HG03066 (cell line): ENCODE results near the gene ASNSD1.
A peak's percentile ranks its signal among the peaks of the same experiment; 100 is the strongest.

Source experiments
- ATAC-seq: cut with Tn5 transposase; IDR thresholded peaks from one replicate; pipeline ENCODE4 v1.9.1; 2021; ENCODE audit warnings: low read depth; ENCODE audit not compliant: unreplicated experiment

Gene ASNSD1

GRCh38 chr2:189661148-189661956 is at the start of gene ASNSD1:
TSS of gene ASNSD1 (plus strand) at chr2:189661459. CDS start at chr2:189666133, 4,674 bp downstream.
- peak; percentile 94 for ATAC-seq

DNA sequence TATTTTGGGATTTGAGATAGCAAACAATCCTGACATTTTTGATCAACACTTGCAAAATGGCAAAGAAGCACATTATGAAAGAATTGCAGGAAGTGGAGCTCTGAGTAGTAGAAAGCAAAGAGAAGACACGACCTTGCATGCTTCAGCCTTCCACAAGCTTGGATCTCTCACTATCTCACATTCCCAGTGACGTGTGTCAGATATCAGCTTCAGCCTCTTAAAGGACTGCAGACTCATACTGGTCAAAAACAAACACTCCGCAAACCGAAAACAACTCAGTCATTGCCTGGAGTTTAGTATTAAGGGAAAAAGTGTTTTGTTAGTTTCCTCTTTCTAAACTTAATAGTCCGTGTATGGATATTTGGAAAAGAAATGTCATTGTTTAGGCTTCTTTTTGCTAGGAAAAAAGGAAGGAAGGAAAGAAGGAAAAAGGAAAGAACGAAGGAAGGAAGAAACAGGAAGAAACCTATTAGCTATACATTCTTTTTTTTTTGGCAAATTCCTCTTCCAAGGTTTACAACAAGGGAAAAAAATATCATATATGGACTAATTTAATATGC is 48.1 kb upstream of the ASNSD1 start:
- no peak for ATAC-seq

DNA sequence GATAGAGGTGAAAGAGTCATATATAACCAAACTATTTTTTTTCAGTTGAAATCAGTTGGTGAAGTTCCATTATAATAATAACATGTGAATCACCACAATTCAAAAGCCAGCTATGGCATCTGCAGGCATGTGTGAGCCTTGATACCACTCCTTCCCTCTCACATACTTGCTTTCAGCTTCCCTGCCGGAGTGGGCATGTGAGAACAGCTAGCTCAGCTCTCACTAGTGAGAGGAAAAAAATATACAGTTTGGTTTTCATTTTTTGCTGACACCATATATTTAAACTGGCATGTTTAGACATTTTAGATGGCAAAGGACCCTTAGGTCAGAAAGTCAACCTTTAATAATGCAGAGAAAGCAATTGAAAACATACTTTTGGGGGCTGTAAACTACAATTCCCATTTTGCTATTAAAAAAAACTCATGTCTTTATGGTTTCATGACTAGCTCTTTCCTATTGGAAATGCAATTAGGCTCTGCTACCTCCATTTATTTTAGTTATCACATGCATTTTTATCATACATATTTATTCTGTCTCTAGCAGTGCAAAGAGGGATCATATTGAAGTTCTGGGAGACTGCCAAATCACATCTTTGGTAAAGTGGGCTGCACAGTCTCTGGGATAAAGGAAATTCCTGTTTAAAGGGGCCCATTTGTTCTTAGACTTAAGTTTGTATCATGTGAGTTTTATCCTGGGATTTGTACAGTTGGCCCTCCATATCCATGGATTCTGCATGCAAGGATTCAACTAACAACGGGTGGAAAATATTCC is 47.4 kb upstream of the ASNSD1 start:
- ATAC-seq = no peak

GRCh38 chr2:189614585-189614984 is 46.7 kb upstream of the ASNSD1 start:
- no peak for ATAC-seq

- ATAC-seq = no peak
Observed at GRCh38 chr2:189618197-189618596, 43.1 kb upstream of the ASNSD1 start.

GRCh38 chr2:189621781-189622180 is 39.5 kb upstream of the ASNSD1 start:
- no peak for ATAC-seq

DNA sequence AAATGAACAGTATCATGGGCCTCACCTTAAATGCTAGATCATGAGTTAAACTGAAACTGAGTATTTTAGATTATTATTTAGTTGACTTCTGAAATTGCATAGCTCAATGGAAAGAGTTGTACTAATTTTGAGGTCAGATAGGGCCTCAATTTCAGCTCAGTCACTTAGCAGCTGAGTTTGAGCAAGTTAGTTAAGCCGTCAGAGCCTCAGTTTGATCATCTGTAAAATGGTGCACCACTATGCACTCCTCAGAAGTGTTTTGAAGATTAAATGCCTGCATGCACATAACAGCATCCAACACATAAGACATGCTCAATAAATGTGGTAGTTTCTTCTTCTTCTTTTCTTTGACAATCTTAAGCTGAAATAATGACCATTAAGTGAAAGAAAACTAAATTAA is 38.2 kb upstream of the ASNSD1 start:
- ATAC-seq = no peak

- no peak for ATAC-seq
Observed at GRCh38 chr2:189624648-189625355, 36.5 kb upstream of the ASNSD1 start.

DNA sequence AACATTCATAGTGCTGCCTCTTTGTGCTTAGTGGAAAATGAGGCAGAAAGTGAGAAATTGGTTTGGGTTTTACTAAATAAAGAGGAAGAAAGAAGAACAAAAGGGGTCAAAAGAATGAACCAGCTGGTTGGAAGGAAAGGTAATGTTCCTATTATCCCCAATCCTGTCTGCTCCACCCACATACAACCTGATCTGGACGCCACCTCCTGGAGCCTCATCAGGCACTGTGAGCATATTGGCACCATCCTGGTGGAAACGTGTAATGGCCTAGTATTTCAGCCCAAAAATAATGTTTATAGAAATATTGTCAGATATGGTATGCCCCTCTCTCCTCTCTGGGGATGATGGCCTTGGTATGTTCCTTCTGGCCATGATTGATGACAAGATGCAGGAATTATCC is 35.6 kb upstream of the ASNSD1 start:
- no peak for ATAC-seq

DNA sequence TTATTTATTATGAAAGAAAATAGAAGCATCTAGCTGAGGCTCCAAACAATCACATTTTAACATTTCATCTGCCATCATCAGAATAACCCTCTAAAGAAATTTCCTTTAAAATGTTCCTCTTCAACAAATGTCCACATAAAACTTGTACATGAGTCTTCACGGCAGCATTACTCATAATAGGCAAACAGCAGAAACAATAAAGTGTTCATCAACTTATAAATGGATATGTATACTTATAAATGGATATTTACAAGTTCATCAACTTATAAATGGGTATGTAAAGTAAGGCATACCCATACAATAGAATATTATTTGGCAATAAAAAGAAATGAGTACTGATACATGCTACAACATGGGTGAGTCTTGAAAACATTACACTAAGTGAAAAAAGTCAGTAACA is 33.5 kb upstream of the ASNSD1 start:
- no peak for ATAC-seq

DNA sequence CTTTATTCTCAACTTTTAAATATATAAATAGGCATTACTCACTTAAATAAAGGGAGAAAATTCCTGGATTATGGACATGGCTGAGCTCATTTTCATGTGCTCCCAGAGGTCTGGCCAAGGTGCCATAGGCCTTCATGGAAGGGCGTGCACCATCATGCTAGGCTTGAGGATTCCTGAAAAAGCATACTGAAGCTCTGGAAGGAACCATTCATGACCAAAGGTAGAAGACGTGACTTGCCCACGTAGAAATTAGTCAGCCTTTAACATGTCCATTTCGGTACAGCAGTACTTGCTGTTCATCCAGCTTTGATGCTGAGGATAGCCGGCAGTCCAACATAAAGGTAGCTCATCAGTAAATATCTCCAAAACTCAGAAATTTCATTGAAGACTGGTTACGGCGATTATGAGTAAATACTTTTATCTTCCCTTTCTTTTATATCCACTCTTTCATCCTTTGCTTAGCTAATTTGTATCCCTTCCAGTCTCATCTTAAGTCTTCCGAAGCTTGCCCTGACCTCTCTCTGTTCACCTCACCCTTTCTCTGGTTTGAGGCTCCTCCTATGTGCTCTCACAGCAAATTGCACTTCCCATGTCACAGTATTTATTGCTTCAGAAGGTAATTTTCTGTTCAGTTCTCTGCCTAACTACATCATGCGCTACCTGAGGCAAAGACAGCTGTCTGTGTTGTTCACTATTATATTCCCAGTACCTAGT is 32.3 kb upstream of the ASNSD1 start:
- ATAC-seq = no peak

DNA sequence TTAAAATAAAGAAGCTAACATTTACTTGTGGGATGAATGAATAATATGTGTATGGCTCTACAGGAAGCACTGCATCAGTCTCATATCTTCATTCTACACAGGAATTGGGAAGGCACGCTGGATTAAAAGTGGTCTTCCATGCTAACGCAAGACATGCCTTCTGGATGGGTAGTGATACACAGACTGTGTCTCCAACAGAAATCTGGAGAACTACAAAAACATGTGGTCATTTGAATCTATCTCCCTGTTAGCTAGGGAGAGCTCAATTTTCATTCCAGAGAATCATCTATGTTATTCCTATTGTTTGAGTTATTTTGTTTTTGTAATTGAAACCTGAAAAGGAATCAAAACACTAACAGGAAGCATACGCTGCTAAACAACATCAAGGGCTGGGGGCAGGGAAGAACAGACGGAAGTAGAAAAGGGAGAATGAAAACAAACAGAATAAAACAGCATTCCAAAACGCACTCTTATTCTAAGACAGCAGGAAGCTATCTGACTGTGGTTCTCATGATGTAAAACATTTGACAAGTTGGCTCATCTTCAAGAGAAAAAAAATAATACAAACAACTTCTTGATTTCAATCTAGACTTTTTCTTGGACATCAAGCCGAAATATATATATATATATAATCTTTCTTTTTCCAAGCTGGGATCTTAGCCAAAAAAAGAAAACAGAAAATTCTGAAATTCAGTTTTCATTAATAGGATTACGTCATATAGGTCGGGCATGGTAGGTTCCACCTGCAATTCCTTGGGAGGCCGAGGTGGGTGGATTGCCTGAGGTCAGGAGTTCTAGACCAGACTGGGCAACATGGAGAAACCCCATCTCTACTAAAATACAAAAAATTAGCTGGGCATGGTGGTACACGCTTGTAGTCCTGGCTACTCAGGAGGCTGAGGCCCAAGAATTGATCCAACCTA is 31.5 kb upstream of the ASNSD1 start:
- ATAC-seq = no peak

DNA sequence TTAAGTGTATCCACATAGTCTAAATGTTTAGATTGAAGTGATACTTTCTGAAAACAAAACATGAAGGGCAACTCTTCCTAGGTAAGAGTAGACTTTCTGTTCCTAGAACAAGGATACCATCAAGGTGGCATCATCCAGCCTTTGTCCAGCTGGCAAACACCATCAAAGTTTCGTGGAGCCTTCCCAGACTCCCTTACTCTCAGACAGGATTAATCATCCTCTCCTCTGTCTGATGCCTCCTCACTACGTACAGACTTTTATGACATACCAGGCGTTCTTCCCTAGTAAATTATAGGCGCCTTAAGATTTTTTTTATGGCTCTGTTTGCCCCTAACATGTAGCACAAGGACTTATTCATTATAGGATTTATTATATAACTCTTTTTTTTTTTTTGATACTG is 29.4 kb upstream of the ASNSD1 start:
- no peak for ATAC-seq

- ATAC-seq = no peak
Observed at GRCh38 chr2:189633392-189633811, 27.9 kb upstream of the ASNSD1 start.

GRCh38 chr2:189635353-189635752 is 25.9 kb upstream of the ASNSD1 start:
- no peak for ATAC-seq

GRCh38 chr2:189638301-189639006 is 22.8 kb upstream of the ASNSD1 start:
- no peak for ATAC-seq

GRCh38 chr2:189639007-189639609 is 22.2 kb upstream of the ASNSD1 start:
- ATAC-seq = no peak

GRCh38 chr2:189641002-189641401 is 20.3 kb upstream of the ASNSD1 start:
- no peak for ATAC-seq
